Measurements from ENCODE around the gene YIPF2.

YIPF2 gene

DNA sequence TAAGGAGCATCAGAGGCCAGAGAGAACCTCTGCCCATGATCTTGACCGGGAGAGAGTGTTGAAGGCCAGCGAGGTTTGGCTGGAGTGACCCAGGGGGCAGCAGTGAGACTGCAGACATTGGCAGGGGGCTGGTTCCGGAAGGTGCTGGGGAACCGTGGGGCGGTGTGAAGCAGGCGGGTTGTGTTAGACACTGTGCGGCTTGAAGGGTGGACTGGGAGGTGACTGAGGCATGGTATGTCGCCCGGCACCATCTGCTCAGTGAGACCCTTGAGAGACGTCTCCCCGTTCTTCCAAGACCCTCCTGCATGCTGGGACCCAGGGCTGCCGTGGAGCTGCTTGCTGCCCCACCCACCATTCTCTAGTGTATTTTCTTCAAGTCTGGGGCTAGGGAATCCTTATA lies 32.5 kb downstream of the YIPF2 start:
- TF ChIP-seq, protein P1, sequence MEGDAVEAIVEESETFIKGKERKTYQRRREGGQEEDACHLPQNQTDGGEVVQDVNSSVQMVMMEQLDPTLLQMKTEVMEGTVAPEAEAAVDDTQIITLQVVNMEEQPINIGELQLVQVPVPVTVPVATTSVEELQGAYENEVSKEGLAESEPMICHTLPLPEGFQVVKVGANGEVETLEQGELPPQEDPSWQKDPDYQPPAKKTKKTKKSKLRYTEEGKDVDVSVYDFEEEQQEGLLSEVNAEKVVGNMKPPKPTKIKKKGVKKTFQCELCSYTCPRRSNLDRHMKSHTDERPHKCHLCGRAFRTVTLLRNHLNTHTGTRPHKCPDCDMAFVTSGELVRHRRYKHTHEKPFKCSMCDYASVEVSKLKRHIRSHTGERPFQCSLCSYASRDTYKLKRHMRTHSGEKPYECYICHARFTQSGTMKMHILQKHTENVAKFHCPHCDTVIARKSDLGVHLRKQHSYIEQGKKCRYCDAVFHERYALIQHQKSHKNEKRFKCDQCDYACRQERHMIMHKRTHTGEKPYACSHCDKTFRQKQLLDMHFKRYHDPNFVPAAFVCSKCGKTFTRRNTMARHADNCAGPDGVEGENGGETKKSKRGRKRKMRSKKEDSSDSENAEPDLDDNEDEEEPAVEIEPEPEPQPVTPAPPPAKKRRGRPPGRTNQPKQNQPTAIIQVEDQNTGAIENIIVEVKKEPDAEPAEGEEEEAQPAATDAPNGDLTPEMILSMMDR (IDR thresholded peaks at IDR 0.05; ENCODE audit: borderline replicate concordance, control extremely low read depth, extremely low read depth, insufficient read depth, missing control alignments): no peak
- no peak for DNase-seq (ENCODE audit: low spot score)
- in situ Hi-C loops (cut with MboI; ENCODE audit: low sequenced_read_pairs, unreplicated experiment): no loop called here

DNA sequence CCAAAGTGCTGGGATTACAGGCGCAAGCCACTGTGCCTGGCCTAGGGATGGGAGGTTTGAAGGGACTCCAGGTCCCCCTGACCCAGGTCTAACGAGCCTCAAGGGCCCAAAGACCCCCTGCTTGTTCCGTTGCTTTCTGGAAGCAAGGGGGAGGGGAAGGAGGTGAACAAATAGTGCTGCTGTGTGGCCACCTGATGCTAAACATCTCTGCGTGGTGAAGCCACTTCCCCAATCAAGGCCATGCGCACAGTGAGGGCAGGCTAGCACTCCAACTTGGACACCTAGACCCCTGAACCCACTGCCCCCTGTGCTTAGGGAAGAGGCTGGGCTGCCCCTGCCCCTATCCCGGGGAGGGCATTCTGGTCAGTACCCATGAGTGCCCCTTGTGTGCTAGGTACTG lies 33.1 kb downstream of the YIPF2 start:
- TF ChIP-seq, protein P1 (IDR thresholded peaks at IDR 0.05; ENCODE audit: borderline replicate concordance, control extremely low read depth, extremely low read depth, insufficient read depth, missing control alignments): no peak
- in situ Hi-C loops (cut with MboI; ENCODE audit: low sequenced_read_pairs, unreplicated experiment): no loop called here
- no peak for DNase-seq (ENCODE audit: low spot score)

DNA sequence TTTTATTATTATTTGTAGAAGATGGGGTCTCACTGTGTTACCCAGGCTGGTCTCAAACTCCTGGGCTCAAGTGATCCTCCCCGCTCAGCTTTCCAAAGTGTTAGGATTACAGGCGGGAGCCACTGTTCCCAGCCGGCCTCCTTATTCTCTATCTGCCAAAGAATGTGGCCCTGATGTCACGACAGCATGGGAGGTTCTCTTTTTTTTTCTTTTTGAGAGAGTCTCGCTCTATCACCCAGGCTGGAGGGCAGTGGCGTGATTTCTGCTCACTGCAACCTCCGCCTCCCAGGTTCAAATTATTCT lies 33.6 kb downstream of the YIPF2 start:
- TF ChIP-seq, protein P1 (IDR thresholded peaks at IDR 0.05; ENCODE audit: borderline replicate concordance, control extremely low read depth, extremely low read depth, insufficient read depth, missing control alignments): no peak
- in situ Hi-C loops (cut with MboI; ENCODE audit: low sequenced_read_pairs, unreplicated experiment): no loop called here
- no peak for DNase-seq (ENCODE audit: low spot score)

DNA sequence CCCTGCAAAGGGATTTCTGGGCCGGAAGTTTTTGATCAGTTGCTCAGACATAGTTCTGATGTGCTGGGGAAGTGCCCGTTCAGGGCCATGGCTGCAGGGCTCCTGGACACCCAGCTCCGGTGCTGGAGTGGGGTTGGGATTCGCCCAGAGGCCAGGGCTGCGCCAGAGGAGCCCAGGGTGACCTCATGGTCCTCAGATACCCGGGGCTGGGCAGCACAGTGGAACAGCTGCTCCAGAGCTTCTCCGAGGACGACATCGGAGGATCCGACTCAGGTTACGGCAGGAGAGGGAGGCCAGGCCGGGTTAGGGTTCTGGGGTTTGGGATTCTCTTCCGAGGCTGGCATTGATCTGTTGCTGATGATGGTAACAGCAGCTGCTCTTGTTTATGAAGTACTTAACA lies 36.2 kb downstream of the YIPF2 start:
- TF ChIP-seq, protein P1 (IDR thresholded peaks at IDR 0.05; ENCODE audit: borderline replicate concordance, control extremely low read depth, extremely low read depth, insufficient read depth, missing control alignments): no peak
- in situ Hi-C loops (cut with MboI; ENCODE audit: low sequenced_read_pairs, unreplicated experiment): no loop called here
- no peak for DNase-seq (ENCODE audit: low spot score)

DNA sequence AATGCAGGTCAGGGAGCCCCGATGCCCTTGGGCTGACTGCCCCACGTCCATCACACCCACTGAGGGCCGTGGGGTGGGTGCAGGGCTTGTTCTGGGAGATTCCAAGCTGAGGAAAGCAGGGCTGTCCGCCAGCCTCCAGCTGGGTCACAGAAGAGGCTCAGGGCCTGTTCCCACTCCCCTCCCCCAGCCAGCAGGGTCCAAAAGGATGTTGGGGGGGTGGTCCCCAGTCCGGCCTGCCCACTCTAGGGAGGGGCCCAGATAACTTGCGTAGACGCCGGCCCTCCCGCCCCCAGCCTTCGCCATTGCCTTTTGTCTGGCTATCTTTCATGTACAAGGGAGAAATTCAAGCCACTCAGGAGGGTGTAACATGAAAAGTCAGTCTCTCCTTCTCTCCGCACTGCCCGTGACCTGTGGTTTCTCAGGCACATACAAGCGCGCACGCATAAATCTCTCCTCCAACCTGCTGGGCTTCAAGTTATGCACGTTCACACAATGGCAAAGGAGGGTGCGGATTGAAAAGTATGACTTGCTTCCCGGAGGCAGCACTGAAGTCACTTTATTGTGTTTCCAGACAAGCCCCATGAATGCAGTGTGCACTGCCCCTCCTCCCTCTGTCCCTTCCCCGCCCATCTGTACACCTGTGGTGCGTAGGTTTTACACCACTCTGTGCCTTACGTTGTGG lies 36.9 kb downstream of the YIPF2 start:
- TF ChIP-seq, protein P1 (IDR thresholded peaks at IDR 0.05; ENCODE audit: borderline replicate concordance, control extremely low read depth, extremely low read depth, insufficient read depth, missing control alignments): no peak
- in situ Hi-C loops (cut with MboI; ENCODE audit: low sequenced_read_pairs, unreplicated experiment): no loop called here
- no peak for DNase-seq (ENCODE audit: low spot score)

DNA sequence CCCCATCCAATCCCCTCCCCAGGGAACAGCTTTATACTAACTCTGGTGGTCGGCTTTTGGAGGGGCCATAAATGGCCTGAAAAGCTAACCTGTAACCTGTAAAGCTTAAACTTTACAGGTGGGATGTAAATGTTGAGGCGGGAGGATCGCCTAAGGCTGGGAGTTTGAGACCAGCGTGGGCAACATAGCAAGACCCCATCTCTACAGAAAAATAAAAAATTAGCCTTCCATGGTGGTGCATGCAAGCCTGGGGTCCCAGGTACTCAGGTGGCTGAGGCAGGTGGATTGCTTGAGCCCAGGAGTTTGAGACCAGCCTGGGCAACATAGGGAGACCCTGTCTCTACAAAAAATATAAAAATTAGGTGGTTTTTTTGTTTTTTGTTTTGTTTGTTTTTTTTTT lies 38.6 kb downstream of the YIPF2 start:
- DNase-seq (ENCODE audit: low spot score): no peak
- in situ Hi-C loops (cut with MboI; ENCODE audit: low sequenced_read_pairs, unreplicated experiment): no loop called here
- TF ChIP-seq, protein P1 (IDR thresholded peaks at IDR 0.05; ENCODE audit: borderline replicate concordance, control extremely low read depth, extremely low read depth, insufficient read depth, missing control alignments): no peak
